ENCODE results near the gene SARDH.

SARDH gene

GRCh38 chr9:133762488-133763271 is 24.5 kb upstream of the SARDH start:
- no peak for DNase-seq (ENCODE audit: low read depth)
- no peak overlapping the region for H3K4me3 ChIP-seq (replicated peaks; ENCODE audit: low read depth, low read length)
- no peak for TF ChIP-seq CTCF (IDR thresholded peaks at IDR 0.05; ENCODE audit: low read length, missing control alignments)

GRCh38 chr9:133761641-133762248 is 23.6 kb upstream of the SARDH start:
- no peak for TF ChIP-seq CTCF (IDR thresholded peaks at IDR 0.05; ENCODE audit: low read length, missing control alignments)
- no peak for DNase-seq (ENCODE audit: low read depth)
- no peak overlapping the region for H3K4me3 ChIP-seq (replicated peaks; ENCODE audit: low read depth, low read length)

GRCh38 chr9:133760713-133761290 is 22.6 kb upstream of the SARDH start:
- H3K4me3 ChIP-seq (replicated peaks; ENCODE audit: low read depth, low read length) = no peak overlapping the region
- DNase-seq (ENCODE audit: low read depth) = no peak
- TF ChIP-seq CTCF (IDR thresholded peaks at IDR 0.05; ENCODE audit: low read length, missing control alignments) = no peak

GRCh38 chr9:133759946-133760345 is 21.8 kb upstream of the SARDH start:
- no peak for TF ChIP-seq CTCF (IDR thresholded peaks at IDR 0.05; ENCODE audit: low read length, missing control alignments)
- H3K4me3 ChIP-seq (replicated peaks; ENCODE audit: low read depth, low read length) = no peak overlapping the region
- DNase-seq (ENCODE audit: low read depth) = no peak

- H3K4me3 ChIP-seq (replicated peaks; ENCODE audit: low read depth, low read length) = no peak overlapping the region
- TF ChIP-seq CTCF (IDR thresholded peaks at IDR 0.05; ENCODE audit: low read length, missing control alignments) = no peak
- DNase-seq (ENCODE audit: low read depth) = no peak
Observed at GRCh38 chr9:133759146-133759900, 21.2 kb upstream of the SARDH start.

- DNase-seq (ENCODE audit: low read depth) = no peak
- H3K4me3 ChIP-seq (replicated peaks; ENCODE audit: low read depth, low read length) = no peak overlapping the region
- no peak for TF ChIP-seq CTCF (IDR thresholded peaks at IDR 0.05; ENCODE audit: low read length, missing control alignments)
Observed at GRCh38 chr9:133758228-133758627, 20.1 kb upstream of the SARDH start.

Data from fibroblast of pulmonary artery (primary cell).